Common myeloid progenitor, CD34-positive (primary cell): ENCODE measurements around the gene TMEM116. TPM values are rescaled to one million over a fixed set of nuclear protein-coding genes. Genes with fewer than 3 reads are reported as not detected.
"Not testable (repeated sequence)": the region's sequence is repeated elsewhere in the genome, so short reads cannot be mapped to it uniquely, and the experiment has no call there.

Experiments
- CTCF ChIA-PET: fragments of 350-600 bp; sonication (Branson Sonifier 250); formaldehyde crosslinking; loops from one replicate; lab custom pipeline; 2021; ENCODE audit warnings: antibody characterized with exemption; lab: Charles Lee
- POLR2A ChIA-PET: fragments of 350-600 bp; sonication (Branson Sonifier 250); formaldehyde crosslinking; loops from one replicate; lab custom pipeline; 2021; ENCODE audit warnings: antibody characterized with exemption; lab: Charles Lee
- DNase-seq, 3 donors: peaks; one replicate each; pipeline versions ENCODE4 v3.0.0 to v3.0.0-alpha.2; 2013
- H3K27ac ChIP-seq, 2 experiments: 1 replicate in 1 of 2; 2 replicates in 1 of 2; pipeline ENCODE4 v1.7.0; 2013; ENCODE audit warnings: inconsistent platforms in 2 of 2, low read length in 2 of 2, mild to moderate bottlenecking in 2 of 2, low read depth in 1 of 2, moderate library complexity in 1 of 2; ENCODE audit not compliant: severe bottlenecking in 2 of 2, insufficient read depth in 1 of 2, poor library complexity in 1 of 2
- H3K27me3 ChIP-seq, 5 experiments: replicated peaks in 2 of 5; 1 replicate in 3 of 5; 2 replicates in 2 of 5; pipeline versions ENCODE4 v1.6.1 to v1.7.0; 2013; ENCODE audit warnings: low read length in 4 of 5, mild to moderate bottlenecking in 2 of 5, moderate library complexity in 2 of 5, inconsistent platforms in 1 of 5; ENCODE audit not compliant: insufficient read depth in 5 of 5, control insufficient read depth in 4 of 5
- H3K36me3 ChIP-seq, 4 experiments: 1 replicate in 2 of 4; 2 replicates in 2 of 4; pipeline versions ENCODE4 v1.6.1 to v1.7.0; 2013; ENCODE audit warnings: low read length in 3 of 4, control low read depth in 1 of 4, mild to moderate bottlenecking in 1 of 4; ENCODE audit not compliant: control insufficient read depth in 4 of 4, insufficient read depth in 4 of 4
- H3K4me1 ChIP-seq, 4 experiments: 1 replicate in 3 of 4; 2 replicates in 1 of 4; pipeline versions ENCODE4 v1.6.1 to v1.7.1; 2013; ENCODE audit warnings: low read length in 3 of 4, mild to moderate bottlenecking in 3 of 4, control low read depth in 1 of 4, inconsistent platforms in 1 of 4, moderate library complexity in 1 of 4; ENCODE audit not compliant: control insufficient read depth in 4 of 4, insufficient read depth in 4 of 4; ENCODE audit errors: control extremely low read depth in 1 of 4
- H3K4me3 ChIP-seq, 7 experiments: 1 replicate in 4 of 7; 2 replicates in 3 of 7; pipeline versions ENCODE4 v1.5.1 to v1.7.0; 2013; ENCODE audit warnings: mild to moderate bottlenecking in 7 of 7, low read length in 6 of 7, moderate library complexity in 6 of 7, inconsistent platforms in 2 of 7, low read depth in 2 of 7, control low read depth in 1 of 7; ENCODE audit not compliant: insufficient read depth in 4 of 7, control insufficient read depth in 1 of 7; ENCODE audit errors: extremely low read depth in 1 of 7
- H3K9me3 ChIP-seq, 5 experiments: 1 replicate in 4 of 5; 2 replicates in 1 of 5; pipeline versions ENCODE4 v1.6.1 to v1.7.1; 2013; ENCODE audit warnings: low read length in 4 of 5, mild to moderate bottlenecking in 2 of 5, inconsistent platforms in 1 of 5, low read depth in 1 of 5, moderate library complexity in 1 of 5; ENCODE audit not compliant: control insufficient read depth in 4 of 5, insufficient read depth in 2 of 5; ENCODE audit errors: control extremely low read depth in 1 of 5
- WGBS: methylation state at CpG from one replicate; pipeline ENCODE4 v1.1.5; 2013; ENCODE audit not compliant: insufficient coverage; 5-methylcytosine and 5-hydroxymethylcytosine counted together
- polyA plus RNA-seq: library from polyadenylated mRNA; unstranded; fragments of 120-200 nt; gene quantifications from one replicate; pipeline ENCODE4 v1.2.1, GENCODE V29; 2013

Gene TMEM116
- 4.3 TPM for polyA plus RNA-seq

DNA sequence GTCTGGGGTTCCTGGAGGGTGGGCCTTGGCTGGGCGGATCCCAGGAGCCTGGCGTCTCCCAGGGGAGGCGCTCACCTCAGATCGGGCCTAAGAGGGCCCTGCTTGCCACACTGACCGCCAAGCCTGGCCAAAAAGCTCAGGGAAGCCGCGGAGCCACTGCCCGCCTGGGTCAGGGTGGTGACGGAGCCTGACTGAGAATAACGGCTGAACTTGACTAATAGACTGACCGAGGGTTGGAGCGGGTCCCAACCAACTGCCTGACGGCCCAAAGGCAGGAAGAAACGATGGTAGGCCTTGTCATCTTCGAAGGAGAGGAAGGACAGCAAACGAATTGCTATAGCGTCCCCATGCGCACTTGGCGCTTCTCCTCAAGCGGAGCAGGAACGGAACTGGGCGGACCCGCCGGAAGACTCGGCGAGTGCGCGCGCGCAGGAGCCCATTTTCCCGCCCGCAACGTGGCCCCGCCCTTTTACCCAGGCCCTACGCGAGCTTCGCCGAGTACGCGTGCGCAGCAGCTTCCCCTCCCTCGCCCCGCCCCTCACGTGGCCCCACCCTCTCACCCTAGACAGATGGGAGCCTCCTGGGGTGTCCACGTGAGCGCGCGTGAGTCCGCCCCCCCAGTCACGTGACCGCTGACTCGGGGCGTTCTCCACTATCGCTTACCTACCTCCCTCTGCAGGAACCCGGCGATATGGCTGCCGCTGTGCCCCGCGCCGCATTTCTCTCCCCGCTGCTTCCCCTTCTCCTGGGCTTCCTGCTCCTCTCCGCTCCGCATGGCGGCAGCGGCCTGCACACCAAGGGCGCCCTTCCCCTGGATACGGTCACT is at the start of gene TMEM116, which contains the start of gene ERP29:
TMEM116 (minus strand) TSS at position 391 of the 826 bp plus-strand sequence. CDS start 7,895 bp downstream, outside the sequence.
ERP29 (plus strand) TSS at position 652 of the 826 bp plus-strand sequence; CDS start at position 692, 40 bp downstream.
- 0% methylated on average over 43 of the region's 67 CpGs for whole genome bisulfite sequencing
- H3K27ac ChIP-seq: peak within 1 kb of the TSS; percentile 70 to 92
- CTCF ChIA-PET: interaction anchor here (1.1 to 2.2 kb wide), 6 partner anchors 11 to 187 kb away, joined by 3 to 15 read pairs (median 4); no protein-coding TSS in a partner anchor
- H3K9me3 ChIP-seq: no peaks in the 10 kb centered on the region
- peaks cover 0 to 27% (median 25%) of the 10 kb centered on the region in 4 experiments for H3K4me1 ChIP-seq
- H3K36me3 ChIP-seq: peaks cover 0 to 21% (median 10%) of the 10 kb centered on the region in 4 experiments
- peak within 1 kb of the TSS; percentile 84 to 98 (median 92) for H3K4me3 ChIP-seq
- POLR2A ChIA-PET: interaction anchor here (0.6 to 1.0 kb wide), 3 partner anchors 9 to 139 kb away, joined by 3 to 5 read pairs (median 3); no protein-coding TSS in a partner anchor
- peak; percentile 99 for DNase-seq
- H3K27me3 ChIP-seq: no peaks in the 10 kb centered on the region

GRCh38 chr12:112061137-112061536 is 48.2 kb upstream of the TMEM116 start:
- CTCF ChIA-PET: no interaction called here
- DNase-seq: no peak
- Histone ChIP-seq H3K27me3 (no peaks in the 10 kb centered on the region), H3K4me3 (no peak overlapping the region), H3K9me3 (no peaks in the 10 kb centered on the region), H3K4me1 (peaks cover 0 to 2% (median 0%) of the 10 kb centered on the region in 4 experiments), H3K27ac (no peak overlapping the region), H3K36me3 (peaks cover 23 to 64% (median 43%) of the 10 kb centered on the region in 4 experiments)
- POLR2A ChIA-PET: no interaction called here
- 90% methylated on average over 2 of the region's 2 CpGs for WGBS

GRCh38 chr12:112049351-112049750 is 36.4 kb upstream of the TMEM116 start:
- H3K9me3 ChIP-seq: no peaks in the 10 kb centered on the region
- no peaks in the 10 kb centered on the region for H3K27me3 ChIP-seq
- H3K4me1 ChIP-seq: peaks cover 0 to 5% (median 3%) of the 10 kb centered on the region in 4 experiments
- WGBS: 98% methylated on average over 11 of the region's 13 CpGs
- no peak overlapping the region for H3K4me3 ChIP-seq
- no peak overlapping the region for H3K27ac ChIP-seq
- ChIA-PET POLR2A (no interaction called here), CTCF (interaction anchor here (1.4 kb wide), 1 partner anchor 105 kb away, joined by 6 read pairs; no protein-coding TSS in a partner anchor)
- H3K36me3 ChIP-seq: peaks cover 28 to 88% (median 61%) of the 10 kb centered on the region in 4 experiments
- no peak for DNase-seq

GRCh38 chr12:112046003-112046402 is 33.0 kb upstream of the TMEM116 start:
- Histone ChIP-seq H3K27ac (no peak overlapping the region), H3K4me1 (peaks cover 0 to 5% (median 0%) of the 10 kb centered on the region in 4 experiments), H3K27me3 (no peaks in the 10 kb centered on the region), H3K9me3 (no peaks in the 10 kb centered on the region), H3K4me3 (no peak overlapping the region), H3K36me3 (peaks cover 13 to 87% (median 58%) of the 10 kb centered on the region in 4 experiments)
- DNase-seq: no peak
- CTCF ChIA-PET: interaction anchor here (0.6 kb wide), 1 partner anchor 259 kb away, joined by 3 read pairs; no protein-coding TSS in a partner anchor
- POLR2A ChIA-PET: no interaction called here
- 92% methylated on average over 2 of the region's 4 CpGs for WGBS

GRCh38 chr12:112036614-112037013 is 23.6 kb upstream of the TMEM116 start:
- H3K36me3 ChIP-seq: peaks cover 26 to 79% (median 59%) of the 10 kb centered on the region in 4 experiments
- 100% methylated on average over 4 of the region's 12 CpGs for WGBS
- H3K9me3 ChIP-seq, POLR2A ChIA-PET, DNase-seq, H3K27me3 ChIP-seq, H3K4me3 ChIP-seq, H3K27ac ChIP-seq, H3K4me1 ChIP-seq: not testable (repeated sequence)
- CTCF ChIA-PET: interaction anchor here (1.3 kb wide), 1 partner anchor 16 kb away, joined by 4 read pairs; no protein-coding TSS in a partner anchor

DNA sequence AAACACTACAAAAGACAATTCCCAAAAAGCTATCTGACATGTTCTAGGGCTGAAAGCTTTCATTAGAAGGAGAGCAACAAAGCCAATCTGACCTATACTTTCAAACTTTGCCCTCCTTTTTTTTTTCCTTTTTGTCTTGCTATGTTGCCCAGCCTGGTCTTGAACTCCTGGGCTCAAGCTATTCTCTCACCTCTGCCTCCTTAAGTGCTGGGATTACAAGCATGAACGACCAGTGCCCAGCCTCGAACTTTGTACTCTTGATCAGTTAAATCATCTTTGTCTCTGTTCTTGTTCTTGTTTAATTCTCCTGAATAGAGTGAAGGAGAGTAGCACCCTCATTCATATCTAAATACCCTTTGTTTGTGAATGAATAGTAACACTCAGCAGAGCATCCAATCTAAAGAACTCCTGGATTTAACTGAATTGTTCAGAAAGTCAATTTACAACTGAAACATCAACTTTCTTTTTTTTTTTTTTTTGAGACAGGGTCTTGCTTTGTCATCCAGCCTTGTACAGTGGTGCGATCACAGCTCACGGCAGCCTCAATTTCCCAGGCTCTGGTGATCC is 22.3 kb upstream of the TMEM116 start:
- 94% methylated on average over 2 of the region's 4 CpGs for WGBS
- POLR2A ChIA-PET: no interaction called here

More for the DNA sequence above, 22.3 kb upstream of the TMEM116 start:
- H3K4me1 ChIP-seq: no peaks in the 10 kb centered on the region
- H3K9me3 ChIP-seq: no peaks in the 10 kb centered on the region
- no peaks in the 10 kb centered on the region for H3K27me3 ChIP-seq
- H3K27ac ChIP-seq: peak overlapping the region in 1 of 2 experiments; percentile 7
- peaks cover 28 to 78% (median 58%) of the 10 kb centered on the region in 4 experiments for H3K36me3 ChIP-seq
- DNase-seq: no peak
- CTCF ChIA-PET: interaction anchor here (1.1 kb wide), 1 partner anchor 12 kb away, joined by 3 read pairs; no protein-coding TSS in a partner anchor
- no peak overlapping the region for H3K4me3 ChIP-seq
